Peyer's patch (tissue), 4 donors: ENCODE data around the gene POTEG.
"Not testable (repeated sequence)": the region's sequence is repeated elsewhere in the genome, so short reads cannot be mapped to it uniquely, and the experiment has no call there.

Experiments
- POLR2A ChIP-seq, 2 donors: fragments of 450-650 bp; IDR thresholded peaks; one replicate each; pipeline ENCODE4 v1.5.1; 2017; ENCODE audit warnings: antibody characterized with exemption in 2 of 2, mild to moderate bottlenecking in 2 of 2, moderate library complexity in 2 of 2
- TF ChIP-seq, protein P1 (sequence below), 6 experiments: fragments of 450-650 bp in 4 of 6; fragments of 200-600 bp in 2 of 6; sonication (generic) in 1 of 6; IDR thresholded peaks; one replicate each; pipeline ENCODE4 v1.5.1; 2017 to 2019; ENCODE audit warnings: antibody characterized with exemption in 6 of 6, mild to moderate bottlenecking in 3 of 6, moderate library complexity in 1 of 6

DNA sequence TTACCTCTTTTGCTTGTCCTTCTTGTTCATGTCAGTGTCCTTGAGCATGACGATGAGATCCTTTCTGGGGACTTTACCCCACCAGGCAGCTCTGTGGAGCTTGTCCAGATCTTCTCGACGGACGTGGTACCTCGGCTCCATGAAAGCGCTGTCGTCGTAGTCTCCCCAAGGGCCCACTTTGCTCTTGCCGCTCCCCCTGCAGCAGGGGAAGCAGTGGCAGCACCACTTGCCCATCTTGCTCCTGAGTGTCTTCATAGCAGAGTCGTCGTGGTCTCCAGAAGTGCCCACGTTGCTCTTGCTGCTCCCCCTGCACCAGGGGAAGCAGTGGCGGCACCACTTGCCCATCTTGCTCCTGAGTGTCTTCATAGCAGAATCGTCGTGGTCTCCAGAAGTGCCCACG, 376 bp downstream of the POTEG start:
- TF ChIP-seq, protein P1, sequence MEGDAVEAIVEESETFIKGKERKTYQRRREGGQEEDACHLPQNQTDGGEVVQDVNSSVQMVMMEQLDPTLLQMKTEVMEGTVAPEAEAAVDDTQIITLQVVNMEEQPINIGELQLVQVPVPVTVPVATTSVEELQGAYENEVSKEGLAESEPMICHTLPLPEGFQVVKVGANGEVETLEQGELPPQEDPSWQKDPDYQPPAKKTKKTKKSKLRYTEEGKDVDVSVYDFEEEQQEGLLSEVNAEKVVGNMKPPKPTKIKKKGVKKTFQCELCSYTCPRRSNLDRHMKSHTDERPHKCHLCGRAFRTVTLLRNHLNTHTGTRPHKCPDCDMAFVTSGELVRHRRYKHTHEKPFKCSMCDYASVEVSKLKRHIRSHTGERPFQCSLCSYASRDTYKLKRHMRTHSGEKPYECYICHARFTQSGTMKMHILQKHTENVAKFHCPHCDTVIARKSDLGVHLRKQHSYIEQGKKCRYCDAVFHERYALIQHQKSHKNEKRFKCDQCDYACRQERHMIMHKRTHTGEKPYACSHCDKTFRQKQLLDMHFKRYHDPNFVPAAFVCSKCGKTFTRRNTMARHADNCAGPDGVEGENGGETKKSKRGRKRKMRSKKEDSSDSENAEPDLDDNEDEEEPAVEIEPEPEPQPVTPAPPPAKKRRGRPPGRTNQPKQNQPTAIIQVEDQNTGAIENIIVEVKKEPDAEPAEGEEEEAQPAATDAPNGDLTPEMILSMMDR (IDR thresholded peaks at IDR 0.05), result not testable (repeated sequence)
- TF ChIP-seq POLR2A (IDR thresholded peaks at IDR 0.05), result not testable (repeated sequence)
